Cardiac fibroblast (primary cell): ENCODE measurements around the gene MAP4K3.
"Not testable (repeated sequence)": the region's sequence is repeated elsewhere in the genome, so short reads cannot be mapped to it uniquely, and the experiment has no call there.

Source experiments
- DNase-seq, 2 donors: peaks; one replicate each; pipeline versions ENCODE4 v3.0.0 to v3.0.0-alpha.2; 2010; ENCODE audit warnings: low read depth in 2 of 2
- H3K4me3 ChIP-seq, 2 donors: replicated peaks in 1 of 2; 1 replicate in 1 of 2; 2 replicates in 1 of 2; pipeline ENCODE4 v1.5.1; 2011; ENCODE audit warnings: low read depth in 2 of 2, low read length in 2 of 2, mild to moderate bottlenecking in 2 of 2, moderate library complexity in 1 of 2
- TF ChIP-seq, protein P1 (sequence below): IDR thresholded peaks from one replicate; pipeline ENCODE4 v1.5.1; 2011; ENCODE audit warnings: low read depth, mild to moderate bottlenecking, low read length, inconsistent platforms

The MAP4K3 gene

GRCh38 chr2:39256040-39256439 lies 181.0 kb downstream of the MAP4K3 start:
- TF ChIP-seq, protein P1, sequence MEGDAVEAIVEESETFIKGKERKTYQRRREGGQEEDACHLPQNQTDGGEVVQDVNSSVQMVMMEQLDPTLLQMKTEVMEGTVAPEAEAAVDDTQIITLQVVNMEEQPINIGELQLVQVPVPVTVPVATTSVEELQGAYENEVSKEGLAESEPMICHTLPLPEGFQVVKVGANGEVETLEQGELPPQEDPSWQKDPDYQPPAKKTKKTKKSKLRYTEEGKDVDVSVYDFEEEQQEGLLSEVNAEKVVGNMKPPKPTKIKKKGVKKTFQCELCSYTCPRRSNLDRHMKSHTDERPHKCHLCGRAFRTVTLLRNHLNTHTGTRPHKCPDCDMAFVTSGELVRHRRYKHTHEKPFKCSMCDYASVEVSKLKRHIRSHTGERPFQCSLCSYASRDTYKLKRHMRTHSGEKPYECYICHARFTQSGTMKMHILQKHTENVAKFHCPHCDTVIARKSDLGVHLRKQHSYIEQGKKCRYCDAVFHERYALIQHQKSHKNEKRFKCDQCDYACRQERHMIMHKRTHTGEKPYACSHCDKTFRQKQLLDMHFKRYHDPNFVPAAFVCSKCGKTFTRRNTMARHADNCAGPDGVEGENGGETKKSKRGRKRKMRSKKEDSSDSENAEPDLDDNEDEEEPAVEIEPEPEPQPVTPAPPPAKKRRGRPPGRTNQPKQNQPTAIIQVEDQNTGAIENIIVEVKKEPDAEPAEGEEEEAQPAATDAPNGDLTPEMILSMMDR = no peak
- DNase-seq = no peak
- no peak overlapping the region for H3K4me3 ChIP-seq

GRCh38 chr2:39252888-39253518 lies 184.1 kb downstream of the MAP4K3 start:
- TF ChIP-seq, protein P1 = no peak
- H3K4me3 ChIP-seq = no peak overlapping the region
- no peak for DNase-seq

GRCh38 chr2:39247512-39248043 lies 189.5 kb downstream of the MAP4K3 start:
- no peak overlapping the region for H3K4me3 ChIP-seq
- no peak for DNase-seq
- TF ChIP-seq, protein P1 = no peak

DNA sequence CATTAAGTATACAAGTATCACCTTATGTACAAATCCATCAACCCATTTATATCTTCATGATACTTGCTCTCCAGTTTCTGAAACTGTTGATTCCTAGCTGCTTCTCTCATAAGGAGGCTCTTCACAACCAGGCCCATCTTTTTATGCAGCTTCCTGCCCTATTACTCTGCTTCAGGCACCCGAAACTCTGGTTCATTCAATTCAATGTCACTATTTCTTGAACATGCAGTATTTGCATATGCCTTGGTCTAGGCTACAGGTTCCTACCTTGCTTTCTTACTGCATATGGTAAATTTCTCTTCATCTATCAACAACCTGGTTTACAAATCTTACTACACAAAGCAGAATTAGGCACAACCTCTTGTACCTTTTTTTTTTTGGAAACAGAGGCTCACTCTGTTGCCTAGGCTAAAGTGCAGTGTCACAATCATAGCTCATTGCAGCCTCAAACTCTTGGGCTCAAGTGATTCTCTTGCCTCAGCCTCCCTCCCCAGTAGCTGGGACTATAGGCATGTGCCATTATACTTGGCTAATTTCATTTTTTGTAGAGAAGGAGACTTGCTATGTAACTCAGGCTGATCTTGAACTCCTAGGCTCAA lies 190.6 kb downstream of the MAP4K3 start:
- TF ChIP-seq, protein P1 = no peak
- no peak overlapping the region for H3K4me3 ChIP-seq
- DNase-seq = no peak

DNA sequence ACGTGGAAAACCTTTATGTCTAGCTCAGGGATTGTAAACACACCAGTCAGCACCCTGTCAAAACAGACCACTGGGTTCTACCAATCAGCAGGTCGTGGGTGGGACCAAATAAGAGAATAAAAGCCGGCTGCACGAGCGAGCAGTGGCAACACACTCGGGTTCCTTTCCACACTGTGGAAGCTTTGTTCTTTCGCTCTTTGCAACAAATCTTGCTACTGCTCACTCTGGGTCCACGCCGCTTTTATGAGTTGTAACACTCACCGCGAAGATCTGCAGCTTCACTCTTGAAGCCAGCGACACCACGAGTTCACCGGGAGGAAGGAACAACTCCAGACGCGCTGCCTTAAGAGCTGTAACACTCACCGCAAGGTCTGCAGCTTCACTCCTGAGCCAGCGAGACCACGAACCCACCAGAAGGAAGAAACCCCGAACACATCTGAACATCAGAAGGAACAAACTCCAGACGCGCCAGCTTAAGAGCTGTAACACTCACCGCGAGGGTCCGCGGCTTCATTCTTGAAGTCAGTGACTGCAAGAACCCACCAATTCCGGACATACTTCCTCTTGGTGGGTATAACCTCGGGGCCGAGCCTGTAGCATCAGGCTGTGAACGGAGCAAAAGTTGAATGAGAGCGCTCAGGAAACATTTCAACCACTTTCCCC lies 192.0 kb downstream of the MAP4K3 start:
- DNase-seq, H3K4me3 ChIP-seq: not testable (repeated sequence)

- DNase-seq, H3K4me3 ChIP-seq: not testable (repeated sequence)
These were observed 192.7 kb downstream of the MAP4K3 start for GRCh38 chr2:39244241-39244862.

GRCh38 chr2:39243469-39244123 lies 193.5 kb downstream of the MAP4K3 start, which contains the start of gene CDKL4:
Gene CDKL4, minus strand, starts transcription at chr2:39243970.
- no peak for DNase-seq
- H3K4me3 ChIP-seq = peak within 1 kb of the TSS; percentile 5
- TF ChIP-seq, protein P1 = no peak
